ENCODE data around the gene LRRC3C. TPM values are rescaled to one million over a fixed set of nuclear protein-coding genes. Genes with fewer than 3 reads are reported as not detected.
"Not testable (repeated sequence)": the region's sequence is repeated elsewhere in the genome, so short reads cannot be mapped to it uniquely, and the experiment has no call there.

LRRC3C gene
- total and polyA plus RNA-seq, 2 experiments from 2014 or later: not detected

DNA sequence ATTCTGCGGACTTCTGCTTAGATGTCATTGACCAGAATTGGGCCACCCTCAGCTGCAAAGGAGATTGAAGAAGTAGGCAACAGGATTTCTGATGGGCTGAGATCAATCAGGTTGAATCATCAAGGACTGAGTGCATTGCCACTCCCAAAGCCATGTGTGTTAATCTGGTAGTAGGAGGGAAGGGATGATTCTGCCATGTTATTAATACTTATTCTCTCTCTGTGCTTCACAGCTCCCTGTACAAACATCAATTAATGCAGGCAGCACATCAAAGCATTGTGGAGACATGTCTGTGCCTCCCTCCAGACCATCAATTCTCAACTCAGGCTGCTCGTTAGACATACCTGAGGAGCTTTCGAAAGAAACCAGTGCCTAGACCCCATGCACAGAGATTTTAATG lies 11.6 kb downstream of the LRRC3C start:
- Histone ChIP-seq H3K4me3 (no peak overlapping the region), H3K27me3 (no peaks in the 10 kb centered on the region), H3K36me3 (no peaks in the 10 kb centered on the region), H3K9me3 (ENCODE audit: low read depth) (no peaks in the 10 kb centered on the region), H3K4me1 (ENCODE audit: low read depth) (no peaks in the 10 kb centered on the region), H3K27ac (no peak overlapping the region)
- no peak for DNase-seq (ENCODE audit: low read depth in 1 of 2, low spot score in 1 of 2)
- TF ChIP-seq CTCF (IDR thresholded peaks at IDR 0.05; ENCODE audit: low read depth, low read length): no peak

- no peaks in the 10 kb centered on the region for H3K9me3 ChIP-seq (ENCODE audit: low read depth)
- H3K27ac ChIP-seq: no peak overlapping the region
- peak in 1 of 2 donors; percentile 72 for DNase-seq (ENCODE audit: low read depth in 1 of 2, low spot score in 1 of 2)
- TF ChIP-seq CTCF (IDR thresholded peaks at IDR 0.05; ENCODE audit: low read depth, low read length): peak; percentile 58
- H3K36me3 ChIP-seq: no peaks in the 10 kb centered on the region
- H3K4me3 ChIP-seq: no peak overlapping the region
- no peaks in the 10 kb centered on the region for H3K4me1 ChIP-seq (ENCODE audit: low read depth)
- H3K27me3 ChIP-seq: no peaks in the 10 kb centered on the region
These were observed 12.3 kb downstream of the LRRC3C start for GRCh38 chr17:39939588-39940419.

DNA sequence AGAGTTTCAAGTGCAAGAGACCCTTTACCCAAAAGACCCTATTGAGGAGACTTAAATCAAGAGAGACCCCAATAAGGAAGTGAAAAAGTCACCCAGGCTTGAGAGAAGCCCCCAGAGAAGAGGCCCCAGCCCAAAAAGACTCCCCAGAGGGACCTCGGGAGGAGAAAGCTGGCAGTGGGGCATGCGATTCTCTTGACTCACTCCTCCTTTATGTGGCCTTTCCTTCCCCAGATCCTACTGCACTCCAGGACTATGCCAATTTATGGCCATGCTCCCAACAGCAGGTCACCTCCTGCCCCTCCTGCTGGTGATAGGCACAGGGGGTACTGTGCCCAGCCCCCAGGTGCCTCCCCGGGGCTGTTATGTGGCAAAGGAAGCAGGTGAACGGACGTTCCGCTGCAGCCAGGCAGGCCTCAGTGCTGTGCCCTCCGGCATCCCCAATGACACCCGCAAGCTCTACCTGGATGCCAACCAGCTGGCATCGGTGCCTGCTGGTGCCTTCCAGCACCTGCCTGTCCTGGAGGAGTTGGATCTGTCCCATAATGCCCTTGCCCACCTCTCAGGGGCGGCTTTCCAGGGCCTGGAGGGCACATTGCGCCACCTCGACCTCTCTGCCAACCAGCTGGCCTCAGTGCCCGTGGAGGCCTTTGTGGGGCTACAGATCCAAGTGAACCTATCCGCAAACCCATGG lies 16.3 kb downstream of the LRRC3C start:
- TF ChIP-seq CTCF (IDR thresholded peaks at IDR 0.05; ENCODE audit: low read depth, low read length): no peak
- Histone ChIP-seq H3K9me3 (ENCODE audit: low read depth) (no peaks in the 10 kb centered on the region), H3K27ac (no peak overlapping the region), H3K27me3 (no peaks in the 10 kb centered on the region), H3K4me1 (ENCODE audit: low read depth) (no peaks in the 10 kb centered on the region), H3K36me3 (no peaks in the 10 kb centered on the region), H3K4me3 (no peak overlapping the region)
- DNase-seq (ENCODE audit: low read depth in 1 of 2, low spot score in 1 of 2): no peak

- no peak overlapping the region for H3K27ac ChIP-seq
- no peaks in the 10 kb centered on the region for H3K27me3 ChIP-seq
- DNase-seq (ENCODE audit: low read depth in 1 of 2, low spot score in 1 of 2): no peak
- H3K4me1 ChIP-seq (ENCODE audit: low read depth): no peaks in the 10 kb centered on the region
- H3K9me3 ChIP-seq (ENCODE audit: low read depth): no peaks in the 10 kb centered on the region
- TF ChIP-seq CTCF (IDR thresholded peaks at IDR 0.05; ENCODE audit: low read depth, low read length): no peak
- no peaks in the 10 kb centered on the region for H3K36me3 ChIP-seq
- H3K4me3 ChIP-seq: no peak overlapping the region
These were observed 16.8 kb downstream of the LRRC3C start for GRCh38 chr17:39944393-39944711.

- H3K27me3 ChIP-seq: no peaks in the 10 kb centered on the region
- TF ChIP-seq CTCF (IDR thresholded peaks at IDR 0.05; ENCODE audit: low read depth, low read length): no peak
- no peaks in the 10 kb centered on the region for H3K9me3 ChIP-seq (ENCODE audit: low read depth)
- no peaks in the 10 kb centered on the region for H3K4me1 ChIP-seq (ENCODE audit: low read depth)
- no peak overlapping the region for H3K4me3 ChIP-seq
- no peaks in the 10 kb centered on the region for H3K36me3 ChIP-seq
- no peak overlapping the region for H3K27ac ChIP-seq
- DNase-seq (ENCODE audit: low read depth in 1 of 2, low spot score in 1 of 2): no peak
These were observed 19.2 kb downstream of the LRRC3C start for GRCh38 chr17:39946551-39947330.

DNA sequence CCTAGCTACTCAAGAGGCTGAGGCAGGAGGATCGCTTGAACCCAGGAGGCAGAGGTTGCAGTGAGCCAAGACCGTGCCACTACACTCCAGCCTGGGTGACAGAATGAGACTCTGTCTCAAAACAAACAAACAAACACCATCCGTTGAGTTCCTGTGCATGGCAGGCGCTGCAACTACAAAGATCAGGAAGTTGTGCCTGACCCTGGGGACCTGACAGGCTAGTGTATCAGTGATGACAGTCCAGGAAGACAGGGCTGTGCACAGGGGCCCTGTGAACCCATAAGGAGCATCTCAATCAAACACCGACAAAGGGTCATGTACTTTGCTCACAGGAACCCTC lies 20.9 kb downstream of the LRRC3C start:
- H3K36me3 ChIP-seq; H3K27ac ChIP-seq; H3K27me3 ChIP-seq; DNase-seq (ENCODE audit: low read depth in 1 of 2, low spot score in 1 of 2); H3K4me3 ChIP-seq; H3K4me1 ChIP-seq (ENCODE audit: low read depth); H3K9me3 ChIP-seq (ENCODE audit: low read depth): not testable (repeated sequence)

All from cardiac muscle cell (in vitro differentiated cells and primary cell).